Fibroblast of the aortic adventitia (primary cell): ENCODE data around the gene PTPN14. TPM values are rescaled to one million over a fixed set of nuclear protein-coding genes. Genes with fewer than 3 reads are reported as not detected.

Experiments
- DNase-seq: peaks from one replicate; pipeline ENCODE4 v3.0.0-alpha.2; 2010; ENCODE audit warnings: low read depth
- H3K4me3 ChIP-seq: 2 replicates; pipeline ENCODE4 v1.5.1; 2011; ENCODE audit warnings: low read depth, mild to moderate bottlenecking, control low read depth, low read length, moderate library complexity
- total RNA-seq: library from RNA; depleted of rRNA; stranded (reverse); fragments of >200 nt; gene quantifications from 2 replicates; pipeline ENCODE4 v1.2.3, GENCODE V29; 2012; ENCODE audit warnings: low replicate concordance
- TF ChIP-seq, protein P1 (sequence below): IDR thresholded peaks from 2 replicates; pipeline ENCODE4 v1.5.1; 2011; ENCODE audit warnings: mild to moderate bottlenecking, low read length, control low read depth, inconsistent platforms; ENCODE audit not compliant: insufficient read depth

PTPN14 gene
- total RNA-seq, 1 donor: 46.6 TPM

DNA sequence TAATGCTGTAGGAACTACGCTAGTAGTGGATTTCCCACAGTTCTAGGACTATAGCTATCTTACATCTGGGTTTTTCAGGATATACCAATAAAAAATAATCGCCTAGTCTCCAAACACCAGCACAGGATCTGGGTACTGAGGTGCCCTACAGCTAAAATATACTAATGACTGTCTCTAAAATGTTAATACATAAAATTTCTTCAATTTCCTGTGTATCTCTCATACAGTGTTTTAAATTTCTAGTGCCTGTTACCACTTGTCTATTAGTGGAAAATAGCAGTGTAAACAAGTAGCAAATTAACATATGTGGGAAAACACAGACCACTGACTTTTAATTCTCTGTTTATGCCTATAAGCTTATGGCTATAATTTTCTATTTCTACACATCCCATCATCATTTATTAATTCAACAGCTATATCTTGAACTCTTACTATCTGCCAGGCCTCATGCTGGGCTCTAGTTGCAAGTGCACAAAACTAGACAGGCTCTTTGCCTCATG, 16.1 kb upstream of the PTPN14 start:
- TF ChIP-seq, protein P1, sequence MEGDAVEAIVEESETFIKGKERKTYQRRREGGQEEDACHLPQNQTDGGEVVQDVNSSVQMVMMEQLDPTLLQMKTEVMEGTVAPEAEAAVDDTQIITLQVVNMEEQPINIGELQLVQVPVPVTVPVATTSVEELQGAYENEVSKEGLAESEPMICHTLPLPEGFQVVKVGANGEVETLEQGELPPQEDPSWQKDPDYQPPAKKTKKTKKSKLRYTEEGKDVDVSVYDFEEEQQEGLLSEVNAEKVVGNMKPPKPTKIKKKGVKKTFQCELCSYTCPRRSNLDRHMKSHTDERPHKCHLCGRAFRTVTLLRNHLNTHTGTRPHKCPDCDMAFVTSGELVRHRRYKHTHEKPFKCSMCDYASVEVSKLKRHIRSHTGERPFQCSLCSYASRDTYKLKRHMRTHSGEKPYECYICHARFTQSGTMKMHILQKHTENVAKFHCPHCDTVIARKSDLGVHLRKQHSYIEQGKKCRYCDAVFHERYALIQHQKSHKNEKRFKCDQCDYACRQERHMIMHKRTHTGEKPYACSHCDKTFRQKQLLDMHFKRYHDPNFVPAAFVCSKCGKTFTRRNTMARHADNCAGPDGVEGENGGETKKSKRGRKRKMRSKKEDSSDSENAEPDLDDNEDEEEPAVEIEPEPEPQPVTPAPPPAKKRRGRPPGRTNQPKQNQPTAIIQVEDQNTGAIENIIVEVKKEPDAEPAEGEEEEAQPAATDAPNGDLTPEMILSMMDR: no peak
- no peak overlapping the region for H3K4me3 ChIP-seq
- DNase-seq: no peak

DNA sequence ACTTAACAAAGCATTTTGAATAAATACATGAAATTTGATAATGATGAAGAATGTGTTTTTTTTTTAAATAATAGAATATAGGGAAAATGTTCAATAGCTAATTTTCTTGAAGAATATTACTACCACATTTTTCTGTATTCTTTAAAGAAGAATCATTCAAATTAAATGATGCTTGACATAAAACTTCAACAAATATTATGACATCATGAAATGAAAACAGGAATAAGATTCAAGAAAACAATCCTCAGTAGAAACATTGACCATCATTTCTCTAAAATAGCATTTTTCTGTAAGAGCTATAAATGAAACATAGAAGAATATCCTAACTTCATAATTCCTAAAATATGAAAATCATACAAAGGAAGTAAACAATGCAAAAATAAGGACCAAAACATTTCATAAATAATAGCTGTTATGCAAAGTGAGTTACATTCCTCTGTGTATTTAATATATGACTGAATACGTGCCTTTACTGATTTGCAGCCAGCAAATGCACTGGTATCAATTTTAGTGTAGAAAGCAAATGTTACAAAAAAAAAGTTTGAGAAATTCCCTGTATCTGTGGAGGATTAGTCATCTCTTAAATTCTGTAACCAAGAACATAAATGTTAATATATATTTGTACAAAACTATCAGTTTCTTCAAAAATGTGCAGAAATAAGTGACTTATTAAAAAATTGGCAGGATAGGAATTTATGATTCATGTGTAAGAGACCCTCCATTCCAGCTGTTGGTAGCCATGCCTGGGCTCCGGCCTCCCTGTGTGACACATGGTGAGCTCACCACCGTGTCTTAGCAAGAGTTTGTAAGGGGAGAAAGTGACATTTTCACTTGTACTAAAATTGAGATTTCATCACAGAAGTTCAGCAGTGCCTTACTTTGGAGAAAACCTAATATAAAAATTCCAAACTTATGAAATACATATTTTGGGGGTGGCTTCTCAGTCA, 15.0 kb upstream of the PTPN14 start:
- DNase-seq: peak; percentile 75
- no peak overlapping the region for H3K4me3 ChIP-seq
- TF ChIP-seq, protein P1: no peak

DNA sequence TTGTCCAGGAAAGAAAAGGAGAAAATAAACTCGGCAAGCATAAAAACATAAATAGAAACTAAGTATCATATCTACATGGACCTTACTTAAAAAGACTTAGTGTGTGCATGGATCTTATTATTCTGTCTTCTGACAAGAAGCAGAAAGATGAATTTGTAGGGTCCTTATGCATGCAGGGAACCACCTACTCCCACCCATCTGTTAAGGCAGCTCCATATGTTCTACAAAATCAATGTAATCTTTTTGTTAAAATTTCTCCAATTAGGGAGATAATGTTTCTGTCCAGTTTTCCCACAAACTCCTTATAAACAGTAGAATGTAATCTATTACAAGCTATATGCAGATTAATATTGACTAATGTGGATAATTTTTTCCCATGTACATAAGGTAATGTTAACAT, 13.9 kb upstream of the PTPN14 start:
- H3K4me3 ChIP-seq: no peak overlapping the region
- TF ChIP-seq, protein P1: no peak
- DNase-seq: no peak

DNA sequence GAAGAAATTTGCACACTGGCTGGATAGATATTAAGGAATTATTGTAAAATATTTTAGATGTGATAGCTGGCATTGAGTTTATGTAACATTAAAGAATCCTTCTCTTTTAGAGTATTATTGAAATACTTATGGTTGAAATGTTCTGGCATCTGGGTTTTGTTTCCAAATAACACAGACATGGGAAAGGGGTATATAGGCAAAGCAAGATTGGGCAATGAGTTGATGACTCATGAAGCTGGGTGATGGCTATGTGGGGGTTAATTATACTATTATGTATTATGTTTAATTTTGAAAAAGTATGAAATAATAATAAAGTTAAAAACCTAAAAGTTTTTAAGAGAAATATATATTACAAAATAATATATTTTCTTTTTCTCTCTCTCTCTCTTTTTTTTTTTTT, 12.5 kb upstream of the PTPN14 start:
- no peak overlapping the region for H3K4me3 ChIP-seq
- peak; percentile 42 for DNase-seq
- TF ChIP-seq, protein P1: no peak

DNA sequence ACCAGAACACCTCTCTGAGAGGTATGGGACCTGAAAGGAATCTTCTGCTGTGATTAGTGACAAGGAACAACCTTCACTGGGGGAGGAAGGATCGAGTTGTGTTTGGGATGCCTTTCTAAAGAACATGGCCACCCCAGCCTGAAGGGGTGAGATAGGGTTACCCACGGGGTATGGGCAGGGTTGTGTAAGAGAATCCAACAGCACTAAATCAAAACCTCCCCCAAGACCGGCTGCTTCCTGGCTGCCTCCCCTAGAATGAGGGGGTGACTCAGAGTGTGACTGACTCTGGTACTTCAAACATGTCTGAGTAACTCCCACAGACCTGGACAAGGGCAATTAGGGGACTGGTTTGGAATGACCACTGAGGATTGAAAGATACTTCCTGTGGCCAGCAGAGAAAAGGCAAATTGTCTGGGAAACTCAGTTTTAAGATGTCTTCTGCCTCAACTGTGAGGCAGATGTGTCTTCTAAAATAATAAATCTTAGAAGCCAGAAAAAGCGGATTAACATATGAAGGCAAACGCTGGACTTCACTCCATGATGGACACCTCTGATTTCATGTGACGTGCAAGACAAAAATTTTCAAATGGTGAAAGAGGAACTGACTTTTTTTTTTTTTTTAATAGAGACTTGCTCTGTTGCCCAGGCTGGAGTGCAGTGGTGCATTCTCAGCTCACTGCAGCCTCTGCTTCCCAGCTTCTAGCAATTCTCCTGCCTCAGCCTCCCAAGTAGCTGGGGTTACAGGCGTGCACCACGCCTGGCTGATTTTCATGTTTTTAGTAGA, 6.7 kb upstream of the PTPN14 start:
- TF ChIP-seq, protein P1: no peak
- H3K4me3 ChIP-seq: no peak overlapping the region
- peak; percentile 73 for DNase-seq

DNA sequence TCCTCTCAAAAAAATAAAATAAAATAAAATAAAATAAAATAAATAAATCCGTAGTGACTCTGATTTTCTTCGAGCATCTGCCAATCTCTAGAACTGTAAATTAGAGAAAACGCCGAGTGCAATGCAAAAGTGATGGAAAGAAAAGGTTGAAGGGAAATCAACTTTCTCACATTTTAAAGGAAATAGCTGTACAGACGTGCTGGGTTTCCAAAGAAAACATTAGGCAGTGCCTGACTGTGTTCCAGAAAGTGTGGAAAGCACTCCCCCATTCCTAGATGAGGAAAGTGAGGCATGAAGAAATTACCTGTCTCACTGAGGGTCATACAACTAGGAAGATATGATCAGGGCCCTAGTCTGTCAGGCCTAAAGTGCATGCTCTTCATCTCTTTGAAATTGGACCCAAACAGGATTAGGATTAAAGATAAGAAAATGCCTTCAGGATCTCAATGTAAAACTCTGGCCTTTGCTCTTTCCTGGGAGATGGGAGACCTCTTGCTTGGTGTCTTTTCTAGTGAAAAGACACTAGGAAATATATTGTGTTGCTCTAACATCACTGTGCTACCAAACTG, 1.8 kb upstream of the PTPN14 start:
- H3K4me3 ChIP-seq: no peak overlapping the region
- TF ChIP-seq, protein P1: no peak
- no peak for DNase-seq
